DND-41 (cell line): ENCODE measurements around the gene NCF4.

ENCODE experiments used
- EZH2 ChIP-seq: IDR thresholded peaks from 3 replicates; pipeline ENCODE4 v1.6.1; 2012; ENCODE audit warnings: borderline replicate concordance, low read depth, mild to moderate bottlenecking, moderate library complexity, low read length, inconsistent platforms; ENCODE audit not compliant: severe bottlenecking
- TF ChIP-seq, protein P1 (sequence below): IDR thresholded peaks from 2 replicates; pipeline ENCODE4 v1.5.1; 2012; ENCODE audit warnings: borderline replicate concordance, low read length, moderate library complexity, mild to moderate bottlenecking; ENCODE audit not compliant: poor library complexity, severe bottlenecking; ENCODE audit errors: extremely low read depth

DNA sequence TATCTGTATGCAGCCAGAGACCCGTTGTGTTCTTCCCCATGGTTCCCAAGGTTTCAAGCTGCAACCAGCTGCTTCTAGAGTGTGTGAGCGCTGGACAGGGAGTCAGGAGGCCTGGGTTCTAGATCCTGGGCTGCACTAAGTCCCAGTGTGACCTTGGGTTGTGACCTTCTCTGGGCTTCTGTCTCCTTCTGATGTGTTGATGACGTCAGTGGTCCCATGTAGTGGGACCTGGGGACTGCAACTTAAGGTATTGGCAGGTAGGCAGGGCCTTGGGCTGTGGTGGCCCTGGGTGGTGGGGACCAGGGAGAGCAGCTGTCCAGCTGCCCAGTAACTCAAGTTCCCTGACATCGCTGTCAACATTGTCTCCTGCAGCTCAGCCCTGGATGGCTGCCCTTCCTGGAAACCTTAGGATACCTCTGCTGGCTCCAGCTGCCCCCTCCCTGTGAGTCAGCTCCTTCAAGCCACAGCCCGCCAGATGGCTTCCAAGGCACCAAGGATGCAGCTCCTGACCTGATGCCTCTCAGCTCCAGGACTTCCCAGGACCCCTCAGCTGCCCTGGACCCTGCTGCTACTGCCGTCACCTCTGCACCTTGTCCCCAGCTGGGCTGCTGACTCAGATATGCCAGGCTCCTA, 42.7 kb upstream of the NCF4 start:
- TF ChIP-seq, protein P1, sequence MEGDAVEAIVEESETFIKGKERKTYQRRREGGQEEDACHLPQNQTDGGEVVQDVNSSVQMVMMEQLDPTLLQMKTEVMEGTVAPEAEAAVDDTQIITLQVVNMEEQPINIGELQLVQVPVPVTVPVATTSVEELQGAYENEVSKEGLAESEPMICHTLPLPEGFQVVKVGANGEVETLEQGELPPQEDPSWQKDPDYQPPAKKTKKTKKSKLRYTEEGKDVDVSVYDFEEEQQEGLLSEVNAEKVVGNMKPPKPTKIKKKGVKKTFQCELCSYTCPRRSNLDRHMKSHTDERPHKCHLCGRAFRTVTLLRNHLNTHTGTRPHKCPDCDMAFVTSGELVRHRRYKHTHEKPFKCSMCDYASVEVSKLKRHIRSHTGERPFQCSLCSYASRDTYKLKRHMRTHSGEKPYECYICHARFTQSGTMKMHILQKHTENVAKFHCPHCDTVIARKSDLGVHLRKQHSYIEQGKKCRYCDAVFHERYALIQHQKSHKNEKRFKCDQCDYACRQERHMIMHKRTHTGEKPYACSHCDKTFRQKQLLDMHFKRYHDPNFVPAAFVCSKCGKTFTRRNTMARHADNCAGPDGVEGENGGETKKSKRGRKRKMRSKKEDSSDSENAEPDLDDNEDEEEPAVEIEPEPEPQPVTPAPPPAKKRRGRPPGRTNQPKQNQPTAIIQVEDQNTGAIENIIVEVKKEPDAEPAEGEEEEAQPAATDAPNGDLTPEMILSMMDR: no peak
- no peak for TF ChIP-seq EZH2
